Measurements from ENCODE around the gene HELQ. TPM values are rescaled to one million over a fixed set of nuclear protein-coding genes. Genes with fewer than 3 reads are reported as not detected.
A peak's percentile ranks its signal among the peaks of the same experiment; 100 is the strongest.

Gene HELQ
- total and polyA plus RNA-seq, 4 donors, result 5.8 to 10.0 (median 6.7) TPM

GRCh38 chr4:83362492-83363329 lies 92.9 kb downstream of the HELQ start:
- WGBS, result 58% methylated on average over 9 of the region's 9 CpGs
- no peaks in the 10 kb centered on the region for H3K36me3 ChIP-seq (ENCODE audit: control insufficient read depth in 4 of 4, insufficient read depth in 3 of 4, low read depth in 1 of 4, low read length in 3 of 4)
- no peak overlapping the region for H3K27ac ChIP-seq (ENCODE audit: low read depth in 1 of 2, low read length in 2 of 2)
- TF ChIP-seq YY1 (IDR thresholded peaks at IDR 0.05), result no peak
- TF ChIP-seq HNF4A (conservative IDR thresholded peaks at IDR 0.05), result peak in 1 of 2 donors; percentile 50
- peak; percentile 28 for TF ChIP-seq CTCF (IDR thresholded peaks at IDR 0.05; ENCODE audit: low read depth, low read length, missing input control)
- no peak for TF ChIP-seq ATF3 (IDR thresholded peaks at IDR 0.05)
- TF ChIP-seq RAD21 (IDR thresholded peaks at IDR 0.05), result peak; percentile 49 to 76
- H3K9me3 ChIP-seq (ENCODE audit: control insufficient read depth in 4 of 4, low read length in 3 of 4), result no peaks in the 10 kb centered on the region
- H3K9ac ChIP-seq (ENCODE audit: low read depth in 1 of 2, low read length in 2 of 2), result no peak overlapping the region
- DNase-seq (ENCODE audit: low spot score), result no peak
- H3K27me3 ChIP-seq (ENCODE audit: control insufficient read depth in 4 of 4, insufficient read depth in 4 of 4, low read length in 3 of 4), result no peaks in the 10 kb centered on the region
- H3K4me3 ChIP-seq (ENCODE audit: low read depth in 1 of 3, low read length in 3 of 3), result no peak overlapping the region
- peaks cover 0 to 3% (median 0%) of the 10 kb centered on the region in 4 donors for H3K4me1 ChIP-seq (ENCODE audit: control insufficient read depth in 4 of 4, insufficient read depth in 4 of 4, low read length in 3 of 4)

GRCh38 chr4:83361416-83362103 lies 94.1 kb downstream of the HELQ start:
- Histone ChIP-seq H3K4me1 (ENCODE audit: control insufficient read depth in 4 of 4, insufficient read depth in 4 of 4, low read length in 3 of 4) (peaks cover 0 to 3% (median 0%) of the 10 kb centered on the region in 4 donors), H3K27ac (ENCODE audit: low read depth in 1 of 2, low read length in 2 of 2) (no peak overlapping the region), H3K4me3 (ENCODE audit: low read depth in 1 of 3, low read length in 3 of 3) (no peak overlapping the region), H3K9me3 (ENCODE audit: control insufficient read depth in 4 of 4, low read length in 3 of 4) (no peaks in the 10 kb centered on the region), H3K36me3 (ENCODE audit: control insufficient read depth in 4 of 4, insufficient read depth in 3 of 4, low read depth in 1 of 4, low read length in 3 of 4) (no peaks in the 10 kb centered on the region), H3K9ac (ENCODE audit: low read depth in 1 of 2, low read length in 2 of 2) (no peak overlapping the region), H3K27me3 (ENCODE audit: control insufficient read depth in 4 of 4, insufficient read depth in 4 of 4, low read length in 3 of 4) (no peaks in the 10 kb centered on the region)
- TF ChIP-seq YY1 (IDR thresholded peaks at IDR 0.05) (no peak), SP1 (IDR thresholded peaks at IDR 0.05) (no peak), NR2F2 (IDR thresholded peaks at IDR 0.05) (no peak), RXRA (IDR thresholded peaks at IDR 0.05) (no peak), HNF4A (conservative IDR thresholded peaks at IDR 0.05) (no peak), MAX (IDR thresholded peaks at IDR 0.05) (no peak), GABPA (IDR thresholded peaks at IDR 0.05 in 1 of 2, conservative IDR thresholded peaks at IDR 0.05 in 1 of 2) (no peak), RAD21 (IDR thresholded peaks at IDR 0.05) (no peak), TAF1 (conservative IDR thresholded peaks at IDR 0.05) (no peak), ATF3 (IDR thresholded peaks at IDR 0.05) (no peak), HNF4G (IDR thresholded peaks at IDR 0.05) (no peak), REST (IDR thresholded peaks at IDR 0.05) (no peak), FOXA2 (IDR thresholded peaks at IDR 0.05) (no peak), CTCF (IDR thresholded peaks at IDR 0.05; ENCODE audit: low read depth, low read length, missing input control) (no peak)
- TF ChIP-seq, protein P1, sequence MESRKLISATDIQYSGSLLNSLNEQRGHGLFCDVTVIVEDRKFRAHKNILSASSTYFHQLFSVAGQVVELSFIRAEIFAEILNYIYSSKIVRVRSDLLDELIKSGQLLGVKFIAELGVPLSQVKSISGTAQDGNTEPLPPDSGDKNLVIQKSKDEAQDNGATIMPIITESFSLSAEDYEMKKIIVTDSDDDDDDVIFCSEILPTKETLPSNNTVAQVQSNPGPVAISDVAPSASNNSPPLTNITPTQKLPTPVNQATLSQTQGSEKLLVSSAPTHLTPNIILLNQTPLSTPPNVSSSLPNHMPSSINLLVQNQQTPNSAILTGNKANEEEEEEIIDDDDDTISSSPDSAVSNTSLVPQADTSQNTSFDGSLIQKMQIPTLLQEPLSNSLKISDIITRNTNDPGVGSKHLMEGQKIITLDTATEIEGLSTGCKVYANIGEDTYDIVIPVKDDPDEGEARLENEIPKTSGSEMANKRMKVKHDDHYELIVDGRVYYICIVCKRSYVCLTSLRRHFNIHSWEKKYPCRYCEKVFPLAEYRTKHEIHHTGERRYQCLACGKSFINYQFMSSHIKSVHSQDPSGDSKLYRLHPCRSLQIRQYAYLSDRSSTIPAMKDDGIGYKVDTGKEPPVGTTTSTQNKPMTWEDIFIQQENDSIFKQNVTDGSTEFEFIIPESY (IDR thresholded peaks at IDR 0.05), result no peak
- DNase-seq (ENCODE audit: low spot score), result no peak
- 94% methylated on average over 7 of the region's 7 CpGs for WGBS
